Lower leg skin (tissue), 4 donors: Measurements from ENCODE around the gene LRBA. TPM values are rescaled to one million over a fixed set of nuclear protein-coding genes. Genes with fewer than 3 reads are reported as not detected.

Experiments
- DNase-seq, 2 donors: peaks; one replicate each; pipeline ENCODE4 v3.0.0-alpha.2; 2019; ENCODE audit warnings: low spot score in 2 of 2
- H3K4me3 ChIP-seq: fragments of 200-600 bp; sonication (generic); 2 replicates; pipeline ENCODE4 v1.5.1; 2017; ENCODE audit warnings: mild to moderate bottlenecking, low read depth; ENCODE audit not compliant: poor library complexity, severe bottlenecking
- POLR2A ChIP-seq, 2 donors: fragments of 450-650 bp; IDR thresholded peaks; one replicate each; pipeline ENCODE4 v1.6.1; 2016 to 2017; ENCODE audit warnings: antibody characterized with exemption in 2 of 2, mild to moderate bottlenecking in 1 of 2, moderate library complexity in 1 of 2
- WGBS, 2 donors: methylation state at CpG; one replicate each; pipeline ENCODE4 v1.1.5; 2018; 5-methylcytosine and 5-hydroxymethylcytosine counted together
- intact Hi-C: fragments of 100-400 bp; cut with DNase I; formaldehyde crosslinking; loops from one replicate; pipeline ENCODE4 v1.15.0; 2023; ENCODE audit warnings: low total_unique reads
- total RNA-seq, 4 donors: library from RNA; depleted of rRNA; stranded (reverse); fragments of >200 nt; gene quantifications; one replicate each; pipeline ENCODE4 v1.1.0, GENCODE V29; 2016
- TF ChIP-seq, protein P1 (sequence below), 3 donors: fragments of 450-650 bp; IDR thresholded peaks; one replicate each; pipeline ENCODE4 v1.5.1; 2016; ENCODE audit warnings: antibody characterized with exemption in 3 of 3, mild to moderate bottlenecking in 3 of 3, moderate library complexity in 2 of 3

Gene LRBA
- total RNA-seq, 4 donors from 2014 or later: 71.9 to 86.8 (median 75.0) TPM

DNA sequence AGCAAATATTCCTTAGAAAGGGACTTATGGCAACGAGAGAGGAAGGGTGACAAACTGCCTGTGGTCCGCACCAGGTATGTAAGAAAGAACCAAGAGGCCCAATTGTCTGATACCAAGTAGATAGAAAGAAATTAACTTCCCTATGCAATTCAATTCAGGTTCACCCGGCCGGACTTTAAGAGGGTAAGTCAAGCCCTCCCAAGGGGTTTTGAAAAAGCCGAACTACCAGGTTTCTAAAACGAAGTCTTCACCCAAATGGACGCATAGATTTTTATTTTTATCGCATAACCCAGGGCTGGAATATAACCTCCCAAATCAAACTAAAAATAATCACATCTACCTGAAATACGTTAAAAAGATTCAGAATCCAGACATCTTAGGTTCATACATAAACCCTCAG lies 434.8 kb downstream of the LRBA start:
- no peak for TF ChIP-seq POLR2A (IDR thresholded peaks at IDR 0.05)
- TF ChIP-seq, protein P1, sequence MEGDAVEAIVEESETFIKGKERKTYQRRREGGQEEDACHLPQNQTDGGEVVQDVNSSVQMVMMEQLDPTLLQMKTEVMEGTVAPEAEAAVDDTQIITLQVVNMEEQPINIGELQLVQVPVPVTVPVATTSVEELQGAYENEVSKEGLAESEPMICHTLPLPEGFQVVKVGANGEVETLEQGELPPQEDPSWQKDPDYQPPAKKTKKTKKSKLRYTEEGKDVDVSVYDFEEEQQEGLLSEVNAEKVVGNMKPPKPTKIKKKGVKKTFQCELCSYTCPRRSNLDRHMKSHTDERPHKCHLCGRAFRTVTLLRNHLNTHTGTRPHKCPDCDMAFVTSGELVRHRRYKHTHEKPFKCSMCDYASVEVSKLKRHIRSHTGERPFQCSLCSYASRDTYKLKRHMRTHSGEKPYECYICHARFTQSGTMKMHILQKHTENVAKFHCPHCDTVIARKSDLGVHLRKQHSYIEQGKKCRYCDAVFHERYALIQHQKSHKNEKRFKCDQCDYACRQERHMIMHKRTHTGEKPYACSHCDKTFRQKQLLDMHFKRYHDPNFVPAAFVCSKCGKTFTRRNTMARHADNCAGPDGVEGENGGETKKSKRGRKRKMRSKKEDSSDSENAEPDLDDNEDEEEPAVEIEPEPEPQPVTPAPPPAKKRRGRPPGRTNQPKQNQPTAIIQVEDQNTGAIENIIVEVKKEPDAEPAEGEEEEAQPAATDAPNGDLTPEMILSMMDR (IDR thresholded peaks at IDR 0.05): no peak
- intact Hi-C loops: no loop called here
- 91 to 93% methylated on average over 9 of the region's 9 CpGs for WGBS, 2 donors
- H3K4me3 ChIP-seq: no peak overlapping the region
- DNase-seq: no peak

DNA sequence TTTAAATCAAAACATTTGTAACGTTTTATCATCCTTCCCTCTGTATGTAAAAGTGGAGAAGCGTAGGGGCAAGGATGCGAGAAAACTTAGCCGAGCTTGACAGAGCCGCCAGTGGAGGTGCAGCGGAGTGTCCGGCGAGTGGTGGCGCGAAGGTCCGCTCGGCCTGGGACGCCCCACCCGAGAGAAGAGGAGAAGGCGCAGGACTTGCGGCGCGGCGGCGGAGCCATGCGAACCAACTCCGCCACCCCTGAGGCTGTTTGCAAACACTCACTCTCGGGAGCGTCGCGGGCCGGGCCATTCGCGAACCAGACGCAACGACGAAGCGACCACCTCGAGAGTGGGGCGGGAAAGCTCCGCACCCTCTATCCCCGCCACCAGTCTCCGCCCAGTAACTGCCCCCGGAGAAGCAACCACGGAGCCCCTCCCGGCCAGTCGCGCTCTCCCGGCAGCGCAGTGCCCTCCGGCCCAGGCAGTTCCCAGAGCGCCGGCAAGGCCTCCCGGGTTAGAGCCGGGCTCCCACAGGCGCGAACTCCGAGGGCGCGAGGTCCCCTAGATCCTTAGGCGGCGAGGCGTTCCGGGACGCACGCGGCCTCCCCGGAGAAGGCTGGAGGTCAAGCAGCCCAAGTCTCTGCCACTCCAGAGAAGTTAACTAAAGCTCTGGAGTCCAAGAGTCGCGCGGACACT lies 435.4 kb downstream of the LRBA start:
- TF ChIP-seq, protein P1 (IDR thresholded peaks at IDR 0.05): no peak
- no peak for TF ChIP-seq POLR2A (IDR thresholded peaks at IDR 0.05)
- DNase-seq: no peak
- intact Hi-C loops: no loop called here
- WGBS, 2 donors: 52 to 67% methylated on average over 53 to 60 of the region's 66 CpGs
- H3K4me3 ChIP-seq: no peak overlapping the region

DNA sequence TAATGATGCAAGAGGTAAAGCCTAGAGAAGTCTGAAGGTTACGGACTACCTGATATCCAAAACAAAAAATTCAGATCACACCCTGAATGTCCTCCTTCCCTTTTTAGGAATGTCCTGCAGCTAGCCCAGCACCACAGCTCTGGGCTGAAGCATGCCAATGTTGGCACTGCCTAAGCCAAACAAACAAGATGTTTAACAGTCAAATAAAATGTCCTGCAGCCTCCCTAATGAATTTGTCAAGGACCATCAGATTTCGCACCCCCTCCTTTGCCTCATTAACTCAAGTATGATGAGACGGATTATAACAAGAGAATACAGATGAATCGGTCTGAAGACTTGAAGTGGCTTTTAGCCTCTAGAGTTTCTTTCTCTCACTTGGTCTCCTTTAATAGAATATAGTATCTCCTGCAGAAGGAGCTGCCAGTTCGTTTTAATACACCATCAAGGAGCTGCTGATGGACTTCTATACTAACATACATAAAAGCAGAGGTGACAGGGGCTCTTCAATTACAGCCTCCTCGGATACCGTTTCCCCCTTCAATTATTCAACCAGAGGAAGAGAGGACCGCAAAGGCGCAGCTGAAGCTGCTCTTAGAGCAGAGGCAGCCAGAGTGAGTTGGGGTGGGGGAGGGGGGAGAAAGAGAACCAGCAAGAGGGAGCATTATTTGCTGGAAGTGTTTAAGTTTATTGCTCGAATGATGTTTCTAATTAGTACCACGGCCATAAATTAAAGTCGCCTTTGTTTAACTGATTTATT lies 436.2 kb downstream of the LRBA start:
- 79 to 81% methylated on average over 12 of the region's 12 CpGs for WGBS, 2 donors
- TF ChIP-seq, protein P1 (IDR thresholded peaks at IDR 0.05): no peak
- no peak for TF ChIP-seq POLR2A (IDR thresholded peaks at IDR 0.05)
- no peak overlapping the region for H3K4me3 ChIP-seq
- intact Hi-C loops: no loop called here
- DNase-seq: no peak

DNA sequence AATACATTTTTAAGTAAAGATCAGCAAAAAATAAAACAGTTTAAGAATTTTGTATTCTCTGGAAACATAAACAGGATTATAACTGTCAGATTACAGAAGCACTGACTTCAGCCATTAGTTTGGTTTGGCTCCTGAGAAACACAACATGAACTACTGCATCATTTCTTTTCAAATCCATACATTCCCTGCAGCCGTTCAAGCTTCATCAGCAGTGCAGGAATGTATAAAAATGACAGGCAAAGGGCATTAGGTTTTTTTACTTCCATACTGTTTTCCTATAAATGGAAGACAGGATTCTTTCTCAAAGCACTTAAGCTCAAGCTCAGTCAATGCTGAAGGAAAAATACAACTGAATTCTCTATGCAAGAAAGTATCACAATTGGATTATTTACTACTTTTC lies 437.3 kb downstream of the LRBA start:
- intact Hi-C loops: no loop called here
- TF ChIP-seq, protein P1 (IDR thresholded peaks at IDR 0.05): no peak
- TF ChIP-seq POLR2A (IDR thresholded peaks at IDR 0.05): no peak
- no peak for DNase-seq
- H3K4me3 ChIP-seq: no peak overlapping the region
- 79 to 86% methylated on average over 1 of the region's 1 CpG for WGBS, 2 donors

DNA sequence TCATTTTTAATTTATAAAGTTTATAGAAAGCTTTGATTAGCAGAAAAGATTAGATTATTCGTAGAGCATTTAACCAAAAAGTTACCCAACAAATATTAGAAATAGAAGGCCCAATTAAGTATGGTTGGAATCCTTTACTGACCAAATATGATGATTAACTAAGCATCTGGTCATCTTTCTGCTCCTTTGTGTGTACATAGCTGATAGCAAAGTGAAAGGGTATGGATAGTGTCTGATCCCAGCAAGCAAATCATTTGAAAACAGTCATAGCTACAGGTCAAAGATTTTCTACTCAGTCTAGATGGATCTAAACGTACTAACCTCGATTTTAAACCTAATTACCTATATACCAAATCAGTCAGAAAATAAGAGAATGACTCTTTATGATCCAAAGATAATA lies 440.4 kb downstream of the LRBA start:
- DNase-seq: no peak
- WGBS, 2 donors: 97 to 98% methylated on average over 3 of the region's 3 CpGs
- intact Hi-C loops: no loop called here
- TF ChIP-seq POLR2A (IDR thresholded peaks at IDR 0.05): no peak
- TF ChIP-seq, protein P1 (IDR thresholded peaks at IDR 0.05): no peak
- no peak overlapping the region for H3K4me3 ChIP-seq
